CD8-positive, alpha-beta T cell (primary cell): Measurements from ENCODE around the gene CLEC4M. TPM values are rescaled to one million over a fixed set of nuclear protein-coding genes. Genes with fewer than 3 reads are reported as not detected.

ENCODE experiments used
- total RNA-seq, 46 experiments: library from RNA in 2 of 46; stranded (reverse) in 2 of 46; gene quantifications; one replicate each; pipeline ENCODE4 v1.2.3 and lab custom pipeline; 2021 to 2026

CLEC4M gene
- total RNA-seq, 2 experiments from 2014 or later: not detected

Other genes starting within 250 kb of the CLEC4M start
- gene ZNF358, start 247.1 kb upstream of the CLEC4M start, total RNA-seq: 1 to 10 TPM; 7.1 to 9.0 TPM
- 10 to 100 TPM in 1 of 2 experiments, 1 to 10 TPM in 1; 9.0 to 13.3 TPM for gene MCOLN1, start 240.6 kb upstream of the CLEC4M start, total RNA-seq
- gene PNPLA6, start 227.5 kb upstream of the CLEC4M start, total RNA-seq: 10 to 100 TPM; 76.5 to 81.3 TPM
- under 1 TPM; 0.28 to 0.33 TPM for gene CAMSAP3, start 167.4 kb upstream of the CLEC4M start, total RNA-seq
- gene XAB2, start 133.7 kb upstream of the CLEC4M start, total RNA-seq: 100 to 1,000 TPM; 127 to 133 TPM
- gene PET100, start 133.4 kb upstream of the CLEC4M start, total RNA-seq: 100 to 1,000 TPM; 186 to 188 TPM
- 1 to 10 TPM; 1.1 to 1.7 TPM for gene PCP2, start 129.5 kb upstream of the CLEC4M start, total RNA-seq
- gene STXBP2, start 126.1 kb upstream of the CLEC4M start, total RNA-seq: 100 to 1,000 TPM; 260 to 270 TPM
- gene RETN, start 94.2 kb upstream of the CLEC4M start, total RNA-seq: not detected
- 1 to 10 TPM; 1.1 to 1.5 TPM for gene MCEMP1, start 86.2 kb upstream of the CLEC4M start, total RNA-seq
- 10 to 100 TPM; 32.4 to 39.5 TPM for gene TRAPPC5, start 82.4 kb upstream of the CLEC4M start, total RNA-seq
- gene FCER2, start 61.1 kb upstream of the CLEC4M start, total RNA-seq: 1 to 10 TPM; 2.3 to 3.9 TPM
- not detected for gene CLEC4G, start 31.1 kb upstream of the CLEC4M start, total RNA-seq
- gene CD209, start 15.7 kb upstream of the CLEC4M start, total RNA-seq: not detected
- gene EVI5L, start 67.0 kb downstream of the CLEC4M start, total RNA-seq: 1 to 10 TPM; 4.1 to 4.2 TPM
- gene PRR36, start 111.1 kb downstream of the CLEC4M start, total RNA-seq: under 1 TPM; 0.19 to 0.47 TPM
- not detected for gene LRRC8E, start 125.3 kb downstream of the CLEC4M start, total RNA-seq
- gene MAP2K7, start 140.6 kb downstream of the CLEC4M start, total RNA-seq: 100 to 1,000 TPM; 127 to 135 TPM
- gene TGFBR3L, start 151.6 kb downstream of the CLEC4M start, total RNA-seq: 1 to 10 TPM; 2.1 to 2.7 TPM
- 10 to 100 TPM; 15.4 to 17.0 TPM for gene SNAPC2, start 157.1 kb downstream of the CLEC4M start, total RNA-seq
- gene CTXN1, start 162.9 kb downstream of the CLEC4M start, total RNA-seq: not detected
- 100 to 1,000 TPM in 1 of 2 experiments, 10 to 100 TPM in 1; 97.7 to 101 TPM for gene TIMM44, start 180.4 kb downstream of the CLEC4M start, total RNA-seq
- 10 to 100 TPM; 19.9 to 23.5 TPM for gene ELAVL1, start 242.4 kb downstream of the CLEC4M start, total RNA-seq